Fibroblast of skin of back (primary cell): ENCODE measurements around the gene FAM180A. TPM values are rescaled to one million over a fixed set of nuclear protein-coding genes. Genes with fewer than 3 reads are reported as not detected.
"Not testable (repeated sequence)": the region's sequence is repeated elsewhere in the genome, so short reads cannot be mapped to it uniquely, and the experiment has no call there.

Experiments
- DNase-seq: peaks from one replicate; pipeline ENCODE4 v3.0.0-alpha.2; 2013
- polyA plus RNA-seq, 2 experiments: library from polyadenylated mRNA; unstranded; fragments of 120-200 nt; gene quantifications; one replicate each; pipeline ENCODE4 v1.2.1, GENCODE V29; 2013; ENCODE audit not compliant: insufficient read length in 2 of 2

FAM180A gene
- polyA plus RNA-seq (2013, experiment 1 of 2; ENCODE audit: insufficient read length): 7.9 TPM
- 10.0 TPM for polyA plus RNA-seq (2013, experiment 2 of 2; ENCODE audit: insufficient read length)

DNA sequence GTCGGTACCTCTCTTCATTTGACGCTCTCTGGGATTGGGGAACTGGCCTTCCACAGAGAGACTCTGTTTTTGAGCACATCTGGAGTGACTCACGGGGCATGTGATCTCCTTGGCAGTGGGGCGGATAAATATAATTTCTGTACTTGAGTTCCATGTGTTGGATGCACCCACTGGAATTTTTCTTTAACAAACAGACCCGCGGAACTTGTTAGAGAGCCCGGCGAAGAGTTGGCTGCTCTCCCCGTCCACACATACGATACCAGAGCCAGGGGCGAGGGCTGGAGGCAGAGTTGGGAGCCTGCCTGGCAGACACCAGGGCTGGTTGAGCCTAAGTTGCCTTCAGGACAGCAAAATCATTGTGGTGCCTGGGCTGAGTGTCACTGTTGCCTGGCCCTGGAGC lies at the start of gene FAM180A:
TSS of gene FAM180A (minus strand) at position 44 of the 400 bp plus-strand sequence. CDS start 233 bp downstream, outside the sequence.
- peak; percentile 79 for DNase-seq

DNA sequence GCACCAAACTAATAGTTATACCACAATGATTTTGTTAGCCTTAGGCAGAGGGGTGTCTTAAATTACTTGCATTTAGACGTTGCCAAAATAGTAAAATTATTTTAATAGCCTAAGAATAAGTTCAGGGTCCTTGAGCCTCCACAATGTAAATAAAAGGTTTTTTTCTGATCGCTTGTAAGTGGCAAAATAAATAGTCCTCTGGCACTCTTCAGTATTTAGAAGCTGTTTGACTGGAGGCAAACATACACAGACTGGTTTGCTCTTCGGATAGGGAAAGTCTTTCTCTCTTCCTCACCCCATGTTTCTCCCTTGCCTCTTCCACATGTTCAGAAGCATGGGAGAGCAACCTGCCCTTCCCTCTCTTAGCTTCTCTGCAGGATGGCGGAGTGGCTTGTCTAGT lies 49.5 kb upstream of the FAM180A start:
- DNase-seq: no peak

DNA sequence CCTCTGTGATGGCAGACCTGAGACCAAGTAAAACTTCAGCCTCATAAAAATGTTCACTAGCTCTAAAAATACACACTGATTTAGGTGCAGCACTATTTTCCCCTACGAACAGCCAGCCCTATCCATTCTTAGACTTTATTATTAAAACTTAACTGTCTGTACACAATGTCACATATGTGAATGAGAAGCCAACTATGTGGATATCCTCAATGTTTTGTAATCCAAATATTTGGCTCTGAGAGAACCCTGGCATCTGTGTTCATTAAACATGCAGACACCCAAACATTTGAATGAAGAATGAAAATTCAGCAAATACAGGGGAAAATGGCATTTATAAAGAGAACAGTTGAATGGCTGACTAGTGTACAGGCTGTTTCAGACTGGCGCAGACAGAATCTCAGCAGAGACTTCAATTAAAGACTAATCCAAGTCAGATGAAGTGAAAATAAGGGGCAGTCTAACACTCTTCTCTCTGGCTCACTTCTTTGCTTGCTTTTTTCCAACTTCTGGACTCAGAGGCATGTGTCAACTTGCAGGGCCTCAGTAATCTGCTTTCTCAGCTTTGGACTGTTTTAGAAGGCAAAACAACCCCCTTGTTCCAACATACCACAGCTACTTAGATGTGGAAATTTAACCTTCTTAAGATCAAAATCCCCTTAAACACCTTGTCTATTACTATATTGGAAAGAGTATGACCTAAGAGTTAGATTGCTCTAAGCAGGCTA lies 47.4 kb upstream of the FAM180A start:
- DNase-seq: no peak

DNA sequence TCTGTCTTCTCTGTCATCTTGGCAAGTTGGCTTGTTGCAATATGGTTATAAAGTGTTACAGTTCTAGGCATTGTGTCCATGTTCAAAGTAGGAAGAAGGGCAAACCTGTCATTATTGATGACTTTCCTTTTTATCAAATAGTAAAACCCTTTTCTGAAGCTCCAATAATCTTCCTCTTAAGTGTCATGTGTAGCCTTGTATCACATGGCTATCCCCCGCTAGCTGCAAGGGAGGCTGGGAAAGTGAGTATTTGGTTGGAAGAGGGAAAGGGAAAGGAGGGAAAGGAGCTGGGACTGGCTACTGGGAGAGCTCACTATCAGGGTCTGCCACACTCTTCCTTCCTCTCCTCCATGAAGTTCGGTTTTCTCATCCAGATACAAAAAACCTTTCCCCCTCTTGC lies 45.2 kb upstream of the FAM180A start:
- no peak for DNase-seq

DNA sequence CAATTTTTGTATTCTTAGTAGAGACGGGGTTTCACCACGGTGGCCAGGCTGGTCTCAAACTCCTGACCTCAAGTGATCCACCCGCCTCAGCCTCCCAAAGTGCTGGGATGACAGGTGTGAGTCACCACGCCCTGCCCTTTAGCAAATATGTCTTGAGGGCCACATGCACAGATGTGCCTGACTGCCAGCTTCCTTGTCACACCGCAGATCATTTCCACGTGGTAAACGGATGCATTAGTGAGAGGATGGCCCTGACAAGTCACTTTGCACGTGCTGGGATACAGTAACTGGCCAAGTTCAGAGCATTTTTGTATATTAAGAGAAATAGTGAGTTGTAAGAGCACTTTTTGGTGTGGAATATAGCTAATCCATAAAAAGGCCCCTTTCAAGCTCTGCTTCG lies 44.3 kb upstream of the FAM180A start:
- DNase-seq: no peak

- DNase-seq: no peak
Measured at GRCh38 chr7:135792363-135792668, 43.7 kb upstream of the FAM180A start.

GRCh38 chr7:135791543-135792362 lies 43.1 kb upstream of the FAM180A start:
- DNase-seq: no peak

DNA sequence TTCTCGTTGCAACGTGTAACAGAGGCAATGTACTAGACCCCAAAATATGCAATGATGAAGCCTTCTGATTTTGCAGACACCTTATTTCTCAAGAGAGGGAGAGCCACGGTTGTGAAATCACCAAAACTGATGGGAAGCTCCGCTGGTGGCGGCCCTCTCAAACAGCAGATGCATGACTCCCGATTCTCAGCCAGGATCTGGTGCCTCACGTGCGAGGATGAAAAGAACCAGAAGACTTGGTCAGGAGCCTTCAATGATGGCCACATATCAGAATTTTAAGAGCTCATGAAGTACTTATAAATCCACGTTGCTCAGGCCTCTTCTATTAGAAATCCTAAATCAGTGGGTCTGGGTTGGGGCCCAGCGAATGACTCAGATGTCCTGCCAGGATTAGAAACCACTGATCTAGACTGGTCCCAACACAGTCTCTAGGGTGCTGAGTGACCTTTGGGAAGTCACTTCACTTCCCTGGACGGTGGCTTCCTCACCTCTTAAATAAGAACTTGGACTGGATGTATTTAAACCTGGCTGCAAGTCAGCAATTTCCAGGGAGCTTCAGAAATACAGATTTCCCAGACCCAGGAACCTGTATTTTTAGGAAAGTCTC lies 41.9 kb upstream of the FAM180A start:
- no peak for DNase-seq

- DNase-seq: no peak
Measured at GRCh38 chr7:135789956-135790355, 41.3 kb upstream of the FAM180A start.

DNA sequence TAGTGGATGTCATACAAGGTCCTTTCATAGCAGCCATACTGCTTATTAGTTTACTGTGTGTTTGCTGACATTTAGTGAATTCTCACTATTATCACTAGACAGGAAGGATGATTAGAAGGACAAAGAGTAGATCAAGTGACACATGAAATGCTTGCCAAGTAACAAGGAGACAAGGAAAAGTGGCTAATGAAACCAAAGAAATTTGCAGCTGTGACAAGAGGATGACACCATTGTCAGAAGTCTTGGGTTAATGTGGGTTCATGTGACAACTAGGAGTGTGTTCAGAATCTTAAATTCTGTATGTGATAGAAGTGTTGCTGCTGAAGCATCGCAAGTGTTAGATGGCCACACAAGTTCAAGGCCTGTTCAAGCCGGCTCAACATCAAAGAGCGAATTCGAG lies 40.8 kb upstream of the FAM180A start:
- DNase-seq: no peak

- DNase-seq: no peak
Measured at GRCh38 chr7:135786911-135787310, 38.3 kb upstream of the FAM180A start.

- DNase-seq: no peak
Measured at GRCh38 chr7:135785065-135785464, 36.5 kb upstream of the FAM180A start.

DNA sequence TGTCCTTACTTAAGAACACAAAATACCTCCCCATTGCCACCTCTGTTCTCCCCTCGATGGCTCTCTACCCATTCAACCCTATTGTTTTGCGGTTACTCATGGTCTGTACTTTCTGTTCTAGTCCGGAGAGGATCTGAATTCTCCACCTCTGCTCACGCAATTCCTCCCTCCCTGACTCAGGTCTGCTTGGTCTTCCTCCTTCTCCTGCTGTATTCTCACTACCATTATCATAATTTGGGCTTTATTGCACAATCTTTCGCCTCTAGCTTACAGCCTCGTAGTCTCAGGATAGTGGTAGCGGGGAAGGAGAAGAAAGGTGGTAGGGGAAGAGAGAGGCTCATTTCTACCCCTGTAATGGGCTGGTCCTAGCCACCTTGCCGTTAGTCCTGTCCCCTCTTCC lies 35.4 kb upstream of the FAM180A start:
- DNase-seq: no peak

GRCh38 chr7:135782801-135783200 lies 34.2 kb upstream of the FAM180A start:
- no peak for DNase-seq

- DNase-seq: no peak
Measured at GRCh38 chr7:135782377-135782776, 33.8 kb upstream of the FAM180A start.

- no peak for DNase-seq
Measured at GRCh38 chr7:135777626-135778398, 29.2 kb upstream of the FAM180A start.

DNA sequence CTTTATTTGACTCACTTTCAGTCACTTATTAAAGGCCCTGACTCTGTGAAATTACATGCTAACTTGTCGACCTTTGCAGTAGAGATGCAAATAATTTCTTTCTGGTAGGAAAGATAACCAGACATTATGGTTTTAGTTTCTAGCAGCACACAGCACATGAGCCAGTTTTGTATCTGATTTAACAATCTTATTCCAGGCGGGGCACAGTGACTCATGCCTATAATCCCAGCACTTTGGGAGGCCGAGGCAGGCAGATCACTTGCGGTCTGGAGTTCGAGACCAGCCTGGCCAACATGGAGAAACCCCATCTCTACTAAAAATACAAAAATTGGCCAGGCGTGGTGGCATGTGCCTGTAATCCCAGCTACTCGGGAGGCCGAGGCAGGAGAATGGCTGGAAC lies 27.3 kb upstream of the FAM180A start:
- not testable (repeated sequence) for DNase-seq

DNA sequence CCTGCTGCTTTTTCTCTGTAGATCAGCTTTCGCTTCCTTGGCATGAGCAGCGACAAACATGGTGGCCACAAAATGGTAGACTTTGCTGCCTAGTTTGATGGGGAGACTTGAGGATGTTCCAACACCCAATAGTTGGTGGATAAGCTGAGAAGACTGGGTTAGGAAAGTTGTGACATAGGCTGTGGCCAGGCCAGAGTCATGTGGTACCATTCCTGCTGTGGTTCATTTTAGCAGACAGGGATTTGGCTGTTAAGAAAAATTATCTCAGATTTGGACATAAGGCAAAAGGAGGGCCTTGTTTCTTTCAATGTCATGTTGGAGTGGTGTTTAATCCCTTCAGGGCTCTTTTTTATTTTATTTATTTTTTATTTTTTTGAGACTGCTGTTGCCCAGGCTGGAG lies 26.6 kb upstream of the FAM180A start:
- DNase-seq: no peak

DNA sequence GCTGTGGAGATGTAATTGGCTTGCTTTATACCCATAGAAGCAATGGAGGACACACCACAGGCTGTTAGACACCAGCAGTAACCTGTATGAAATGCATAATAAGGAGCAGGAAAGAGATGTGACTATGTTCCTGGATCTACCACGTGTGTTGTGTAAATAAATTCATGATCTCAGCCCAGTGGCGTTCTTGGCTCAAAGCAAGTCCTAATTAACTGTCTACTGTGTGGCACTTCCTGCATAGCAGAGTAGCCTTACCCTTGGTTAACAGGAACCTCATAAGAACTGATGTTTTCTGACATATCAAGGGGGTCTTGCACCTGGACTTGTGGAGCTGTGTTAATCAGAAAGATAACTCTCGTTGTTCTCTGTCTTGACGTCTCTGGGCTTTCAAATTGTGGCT lies 25.7 kb upstream of the FAM180A start:
- DNase-seq: peak; percentile 88

GRCh38 chr7:135773464-135773863 lies 24.9 kb upstream of the FAM180A start:
- no peak for DNase-seq

- no peak for DNase-seq
Measured at GRCh38 chr7:135772639-135773222, 24.1 kb upstream of the FAM180A start.

DNA sequence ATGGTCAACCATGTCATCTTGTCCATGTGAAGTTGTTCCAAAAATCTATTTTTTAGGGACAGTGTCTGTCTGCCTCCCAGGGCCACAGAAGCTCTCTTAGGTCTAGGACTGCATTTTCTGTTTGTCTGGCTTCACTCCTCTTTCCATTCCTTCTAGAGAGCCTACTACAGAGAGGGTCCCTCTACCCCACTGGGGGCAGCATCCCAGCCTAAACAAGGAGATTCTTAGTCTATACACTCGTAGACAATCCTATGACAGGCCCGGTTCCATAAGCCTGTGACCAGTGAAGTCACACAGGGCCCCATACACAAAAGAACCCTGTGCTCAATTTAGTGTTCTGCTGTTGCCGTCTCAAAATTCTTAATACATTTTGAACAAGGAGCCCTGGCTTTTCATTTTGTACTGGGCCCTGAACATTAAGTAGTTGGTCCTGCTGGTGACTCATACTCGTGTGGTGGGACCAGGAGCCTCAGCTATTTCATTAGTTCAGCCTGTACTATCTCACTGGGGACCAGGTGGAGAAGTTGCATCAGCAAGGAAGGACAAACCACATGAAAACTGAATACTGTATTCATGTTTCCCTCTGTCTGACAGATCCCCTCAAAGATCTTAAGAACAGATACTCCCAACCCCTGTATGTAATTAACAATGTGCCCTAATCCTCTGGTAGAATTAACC lies 23.5 kb upstream of the FAM180A start:
- peak; percentile 78 for DNase-seq
